K562 (cell line): ENCODE results near the gene ACTR3C. TPM values are rescaled to one million over a fixed set of nuclear protein-coding genes. Genes with fewer than 3 reads are reported as not detected.

Experiments used
- BRF1 ChIP-seq: IDR thresholded peaks from 3 replicates; pipeline ENCODE4 v1.6.1; 2011; ENCODE audit warnings: borderline replicate concordance, mild to moderate bottlenecking; ENCODE audit not compliant: insufficient read length; ENCODE audit errors: extremely low read depth
- CEBPB ChIP-seq: fragments of 450-650 bp; IDR thresholded peaks from 2 replicates; pipeline ENCODE4 v1.6.1; 2016; ENCODE audit warnings: missing genetic modification characterization, missing compliant biosample characterization
- CTCF ChIP-seq, 3 experiments: IDR thresholded peaks in 2 of 3; conservative IDR thresholded peaks in 1 of 3; 2 replicates each; pipeline ENCODE4 v1.5.1; 2011 to 2012; ENCODE audit warnings: low read length in 3 of 3, mild to moderate bottlenecking in 3 of 3, control low read depth in 2 of 3, improper control_type of control experiment in 1 of 3, inconsistent platforms in 1 of 3, low read depth in 1 of 3, mixed read lengths in 1 of 3, moderate library complexity in 1 of 3; ENCODE audit not compliant: insufficient read depth in 2 of 3
- DACH1 ChIP-seq: fragments of 450-650 bp; IDR thresholded peaks from 2 replicates; pipeline ENCODE4 v1.6.1; 2018; ENCODE audit not compliant: partially characterized antibody
- E2F3 ChIP-seq: fragments of 250-450 bp; sonication (Bioruptor Pico); IDR thresholded peaks from 2 replicates; pipeline ENCODE4 v1.4.0; 2020; ENCODE audit warnings: mild to moderate bottlenecking
- ELF4 ChIP-seq: fragments of 450-650 bp; formaldehyde crosslinking; IDR thresholded peaks from 2 replicates; pipeline ENCODE4 v1.4.0; 2022; ENCODE audit warnings: missing genetic modification characterization
- FOXM1 ChIP-seq, 2 experiments: fragments of 450-650 bp in 1 of 2; sonication (generic) in 1 of 2; formaldehyde crosslinking in 1 of 2; IDR thresholded peaks; 2 replicates each; pipeline versions ENCODE4 v1.6.1 to v1.9.0; 2017 to 2022; ENCODE audit warnings: low read depth in 2 of 2, mild to moderate bottlenecking in 2 of 2, missing genetic modification reagents in 1 of 2, moderate library complexity in 1 of 2
- MEF2D ChIP-seq: conservative IDR thresholded peaks from 2 replicates; pipeline ENCODE4 v1.6.1; 2016; ENCODE audit warnings: low read depth, missing genetic modification characterization, missing compliant biosample characterization
- NFIC ChIP-seq: fragments of 450-650 bp; IDR thresholded peaks from 2 replicates; pipeline ENCODE4 v1.6.1; 2017; ENCODE audit warnings: mild to moderate bottlenecking, inconsistent platforms
- PTBP1 ChIP-seq: fragments of 200-400 bp; formaldehyde crosslinking; IDR thresholded peaks from 2 replicates; pipeline ENCODE4 v1.6.1; 2017; ENCODE audit warnings: low read depth, low read length
- SMAD2 ChIP-seq: fragments of 150-350 bp; IDR thresholded peaks from 2 replicates; pipeline ENCODE4 v1.6.1; 2014; ENCODE audit warnings: low read depth, mild to moderate bottlenecking, low read length
- TAL1 ChIP-seq: fragments of 450-650 bp; IDR thresholded peaks from 2 replicates; pipeline ENCODE4 v1.6.1; 2016; ENCODE audit warnings: mild to moderate bottlenecking
- TCFL5 ChIP-seq: fragments of 250-450 bp; sonication (Bioruptor Pico); conservative IDR thresholded peaks from 2 replicates; pipeline ENCODE4 v1.6.1; 2021; ENCODE audit warnings: mild to moderate bottlenecking, moderate library complexity, matching md5 sums
- TFE3 ChIP-seq: fragments of 450-650 bp; formaldehyde crosslinking; IDR thresholded peaks from 2 replicates; pipeline ENCODE4 v1.4.0; 2020; ENCODE audit warnings: mild to moderate bottlenecking, mixed read lengths
- YY1 ChIP-seq, 3 experiments: IDR thresholded peaks; 2 replicates each; pipeline ENCODE4 v1.6.1; 2011; ENCODE audit warnings: low read length in 2 of 3, mild to moderate bottlenecking in 2 of 3, moderate library complexity in 2 of 3, borderline replicate concordance in 1 of 3, control low read depth in 1 of 3, low read depth in 1 of 3; ENCODE audit not compliant: insufficient read depth in 3 of 3, insufficient replicate concordance in 2 of 3, control insufficient read depth in 1 of 3, insufficient read length in 1 of 3; ENCODE audit errors: extremely low read depth in 1 of 3
- ZBTB33 ChIP-seq: sonication (generic); formaldehyde crosslinking; IDR thresholded peaks from 2 replicates; pipeline ENCODE4 v1.8.1; 2023; ENCODE audit warnings: mild to moderate bottlenecking, missing genetic modification reagents
- ZFP1 ChIP-seq: fragments of 450-650 bp; formaldehyde crosslinking; IDR thresholded peaks from 2 replicates; pipeline ENCODE4 v1.4.0; 2020; ENCODE audit warnings: mild to moderate bottlenecking, mixed read lengths
- ZNF507 ChIP-seq: conservative IDR thresholded peaks from 2 replicates; pipeline ENCODE4 v1.6.1; 2017; ENCODE audit warnings: missing genetic modification characterization, missing compliant biosample characterization
- ZNF830 ChIP-seq: fragments of 250-450 bp; sonication (Bioruptor Pico); IDR thresholded peaks from 2 replicates; pipeline ENCODE4 v1.5.0; 2021; ENCODE audit warnings: mild to moderate bottlenecking
- polyA plus RNA-seq, 8 experiments: library from polyadenylated mRNA; depleted of rRNA in 4 of 8; stranded (reverse) in 5 of 8; unstranded in 3 of 8; fragments of >200 nt; fragmentation: Nextera tagmentation in 2 of 8; fragmentation: Illumina TruSeq in 1 of 8; extraction: Ambion mirVana in 2 of 8; extraction: Trizol in 1 of 8; gene quantifications; 2 replicates each; pipeline versions ENCODE4 v1.2.1 to v1.2.3, GENCODE V29; 2011 to 2014; ENCODE audit warnings: inconsistent platforms in 1 of 8, missing spikeins in 1 of 8
- total RNA-seq, 7 experiments: library from RNA; depleted of rRNA in 6 of 7; stranded (reverse); fragments of >200 nt in 6 of 7; fragmentation: Illumina TruSeq in 2 of 7; extraction: Trizol in 2 of 7; gene quantifications; 2 replicates each; pipeline versions ENCODE4 v1.2.1 to v1.2.3, GENCODE V29; 2011 to 2021; ENCODE audit warnings: low replicate concordance in 1 of 7
- TF ChIP-seq, protein P1 (sequence below): fragments of 450-650 bp; IDR thresholded peaks from 2 replicates; pipeline ENCODE4 v1.6.1; 2017; ENCODE audit warnings: mild to moderate bottlenecking, moderate library complexity

Gene ACTR3C
- total and polyA plus RNA-seq, 9 of the 15 experiments (the other 6 are each of a cell fraction or from before 2014, with no cell fraction given): 9.0 to 35.4 (median 13.3) TPM

DNA sequence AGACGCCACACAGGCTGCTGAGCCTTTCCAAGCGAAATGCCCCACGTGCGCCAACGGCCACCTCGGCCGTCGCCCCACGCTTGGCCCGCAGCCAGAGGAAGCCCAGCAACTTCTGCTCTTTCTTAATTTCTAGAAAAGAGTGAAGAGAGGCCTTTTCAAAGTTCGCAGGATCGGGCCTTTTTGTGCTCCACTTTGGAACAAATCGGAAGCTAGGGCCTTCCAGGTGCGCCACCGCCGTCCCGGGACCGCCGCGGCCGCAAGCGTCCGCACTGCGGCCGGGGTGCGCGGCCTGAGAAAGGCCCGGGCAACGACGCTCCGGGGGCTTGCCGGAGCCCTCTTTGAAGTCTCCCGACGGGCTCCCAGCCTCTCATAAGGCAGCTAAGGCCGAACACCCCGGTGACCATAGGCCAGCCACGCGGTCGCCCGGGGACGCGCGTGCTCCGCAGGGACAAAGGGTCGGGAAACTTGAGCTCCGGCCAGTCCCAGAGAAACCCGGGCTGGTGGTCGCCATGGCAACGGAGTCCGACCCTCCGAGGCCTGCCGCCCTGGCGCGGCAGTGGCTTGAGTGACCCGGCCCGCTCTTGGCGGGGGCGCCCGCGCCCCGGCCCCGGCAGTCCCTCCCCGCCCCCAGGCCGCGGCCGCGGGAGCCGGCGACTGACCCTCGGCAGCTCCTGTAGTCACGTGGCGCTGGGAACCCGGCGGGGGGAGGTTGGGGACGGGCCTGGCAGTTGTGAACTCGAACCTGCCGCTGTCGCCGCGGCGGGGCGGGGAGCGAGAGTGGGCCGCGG lies 44.9 kb upstream of the ACTR3C start, which contains the start of gene REPIN1 (continued):
- TF ChIP-seq ZBTB33 (peak; percentile 78), CEBPB (tag) (no peak), ELF4 (CRISPR knock-in tag) (0 out of 2 replicates have a peak, but pooled peaks have one; percentile 56), TCFL5 (CRISPR knock-in tag) (no peak), FOXM1 (IDR thresholded peaks at IDR 0.05; ENCODE audit: low read depth) (no peak), FOXM1 (CRISPR knock-in tag; IDR thresholded peaks at IDR 0.05; ENCODE audit: low read depth) (peak; percentile 97), BRF1 (no peak), ZFP1 (CRISPR knock-in tag) (no peak), NFIC (peak; percentile 97), TFE3 (CRISPR knock-in tag) (peak; percentile 90), TAL1 (no peak), DACH1 (no peak), MEF2D (tag) (no peak; the same call in 1 of the 2 replicates), ZNF507 (tag) (no peak), YY1 (IDR thresholded peaks at IDR 0.05; ENCODE audit: borderline replicate concordance in 1 of 3, control insufficient read depth in 1 of 3, extremely low read depth in 1 of 3, insufficient read depth in 3 of 3, insufficient read length in 1 of 3, insufficient replicate concordance in 2 of 3, low read depth in 1 of 3, low read length in 2 of 3) (peak in 2 of 3 experiments; percentile 12 to 75), PTBP1 (0 out of 2 replicates have a peak, but pooled peaks have one; percentile 52), CTCF (IDR thresholded peaks at IDR 0.05 in 2 of 3, conservative IDR thresholded peaks at IDR 0.05 in 1 of 3; ENCODE audit: insufficient read depth in 2 of 3, low read depth in 1 of 3, low read length in 3 of 3) (0 out of 6 replicates have a peak, but pooled peaks of 1 of the 3 experiments have one; percentile 1), E2F3 (CRISPR knock-in tag) (peak; percentile 72; the same call in 1 of the 2 replicates), ZNF830 (CRISPR knock-in tag) (peak; percentile 95), SMAD2 (no peak)
- TF ChIP-seq, protein P1, sequence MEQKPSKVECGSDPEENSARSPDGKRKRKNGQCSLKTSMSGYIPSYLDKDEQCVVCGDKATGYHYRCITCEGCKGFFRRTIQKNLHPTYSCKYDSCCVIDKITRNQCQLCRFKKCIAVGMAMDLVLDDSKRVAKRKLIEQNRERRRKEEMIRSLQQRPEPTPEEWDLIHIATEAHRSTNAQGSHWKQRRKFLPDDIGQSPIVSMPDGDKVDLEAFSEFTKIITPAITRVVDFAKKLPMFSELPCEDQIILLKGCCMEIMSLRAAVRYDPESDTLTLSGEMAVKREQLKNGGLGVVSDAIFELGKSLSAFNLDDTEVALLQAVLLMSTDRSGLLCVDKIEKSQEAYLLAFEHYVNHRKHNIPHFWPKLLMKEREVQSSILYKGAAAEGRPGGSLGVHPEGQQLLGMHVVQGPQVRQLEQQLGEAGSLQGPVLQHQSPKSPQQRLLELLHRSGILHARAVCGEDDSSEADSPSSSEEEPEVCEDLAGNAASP: no peak
